Brain microvascular endothelial cell (primary cell): Measurements from ENCODE around the gene SCNN1B.

Experiments used
- DNase-seq: peaks from one replicate; pipeline ENCODE4 v3.0.0-alpha.2; 2020
- H3K27ac ChIP-seq: fragments of 250-450 bp; sonication (Bioruptor Pico); 2 replicates; pipeline ENCODE4 v1.5.1; 2020; ENCODE audit warnings: mild to moderate bottlenecking, moderate library complexity
- H3K27me3 ChIP-seq: fragments of 250-450 bp; sonication (Bioruptor Pico); replicated peaks from 2 replicates; pipeline ENCODE4 v1.5.1; 2020; ENCODE audit warnings: mild to moderate bottlenecking
- H3K36me3 ChIP-seq: fragments of 250-450 bp; sonication (Bioruptor Pico); replicated peaks from 2 replicates; pipeline ENCODE4 v1.5.1; 2020; ENCODE audit warnings: mild to moderate bottlenecking
- H3K4me3 ChIP-seq: 2 replicates; pipeline ENCODE4 v1.5.1; 2011; ENCODE audit warnings: low read depth, mild to moderate bottlenecking, control low read depth, low read length, moderate library complexity
- CTCF ChIP-seq: IDR thresholded peaks from 2 replicates; pipeline ENCODE4 v1.5.1; 2011; ENCODE audit warnings: low read depth, mild to moderate bottlenecking, moderate library complexity, low read length, control low read depth, inconsistent platforms; ENCODE audit errors: missing control alignments
- in situ Hi-C: cut with HindIII; loops from 2 replicates; pipeline ENCODE4 v1.10.0; 2017; ENCODE audit warnings: low sequenced_read_pairs, low pct_ligation_motif_present

The SCNN1B gene

DNA sequence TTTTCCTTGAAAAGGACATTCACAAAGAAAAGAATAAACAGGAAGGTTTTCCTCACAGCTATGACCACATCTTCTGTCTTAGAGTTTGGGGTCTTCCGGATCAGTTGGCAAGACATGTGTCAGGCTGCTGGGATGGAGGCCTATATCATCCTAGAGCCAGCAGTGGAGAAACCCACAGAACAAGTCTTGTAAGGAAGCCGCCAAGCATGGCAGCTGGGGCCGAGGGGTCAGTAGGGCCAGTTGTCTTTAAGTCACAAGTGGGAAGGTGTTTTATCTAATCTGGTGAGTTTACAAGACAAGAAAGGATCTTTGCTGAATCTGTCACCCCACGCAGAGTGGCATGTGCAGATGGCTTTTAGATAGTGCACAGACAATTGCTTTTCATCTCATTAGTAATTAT is 25.7 kb downstream of the SCNN1B start:
- no peak for TF ChIP-seq CTCF
- Histone ChIP-seq H3K27me3 (no peaks in the 10 kb centered on the region), H3K4me3 (no peak overlapping the region), H3K36me3 (no peaks in the 10 kb centered on the region), H3K27ac (no peak overlapping the region)
- no peak for DNase-seq
- in situ Hi-C loops = no loop called here

DNA sequence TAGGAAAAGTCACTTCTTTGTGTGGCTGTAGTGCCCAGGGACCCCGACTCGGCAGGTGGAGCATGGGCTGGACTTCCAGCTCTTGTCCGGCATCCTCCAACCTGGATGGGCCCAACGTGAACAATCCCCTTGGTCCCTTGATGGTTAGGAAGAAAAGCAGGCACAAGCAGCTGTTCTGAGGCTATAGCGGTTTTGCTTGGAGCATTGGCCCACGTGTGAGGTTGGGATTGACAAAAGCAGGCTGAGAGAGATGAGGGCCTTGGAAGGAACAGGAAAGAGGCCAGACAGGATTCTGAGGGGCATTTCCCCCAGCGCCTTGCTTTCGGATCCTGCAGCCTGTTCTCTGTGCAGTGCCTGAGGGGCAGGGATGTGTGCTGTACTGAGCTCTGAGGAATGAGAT is 28.1 kb downstream of the SCNN1B start:
- no peak for DNase-seq
- Histone ChIP-seq H3K27ac (no peak overlapping the region), H3K4me3 (no peak overlapping the region), H3K36me3 (no peaks in the 10 kb centered on the region), H3K27me3 (no peaks in the 10 kb centered on the region)
- TF ChIP-seq CTCF = no peak
- in situ Hi-C loops = no loop called here

DNA sequence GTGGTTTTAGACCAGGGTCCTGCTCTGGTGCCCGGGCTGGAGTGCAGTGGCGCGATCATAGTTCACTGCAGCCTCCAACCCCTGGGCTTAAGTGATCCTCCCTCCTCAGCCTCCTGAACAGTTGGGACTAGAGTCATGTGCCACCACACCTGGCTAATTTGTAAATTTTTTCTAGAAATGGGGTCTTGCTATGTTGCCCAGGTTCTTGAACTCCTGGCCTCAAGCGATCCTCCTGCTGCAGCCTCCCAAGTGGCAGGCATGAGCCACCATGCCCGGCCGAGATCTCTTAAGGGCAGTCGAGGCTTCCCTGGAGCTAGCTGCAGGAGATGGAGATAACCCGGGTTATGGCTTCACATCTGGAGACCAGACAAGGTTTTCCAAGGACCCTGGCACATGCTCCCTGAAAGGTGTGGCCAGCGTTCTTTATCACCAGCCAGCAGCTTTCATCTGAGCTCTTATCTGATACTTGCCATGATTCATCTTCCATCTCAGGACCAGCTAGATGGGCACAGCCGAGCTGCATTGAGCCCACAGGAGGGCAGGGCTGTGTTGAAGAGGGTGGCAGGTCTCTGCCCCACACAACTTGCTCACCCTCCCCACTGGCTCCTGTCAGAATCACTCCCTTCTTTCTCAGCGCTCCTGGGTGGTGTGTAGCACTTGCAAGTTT is 28.6 kb downstream of the SCNN1B start:
- no peaks in the 10 kb centered on the region for H3K36me3 ChIP-seq
- H3K27me3 ChIP-seq = no peaks in the 10 kb centered on the region
- no peak overlapping the region for H3K4me3 ChIP-seq
- in situ Hi-C loops = no loop called here
- no peak overlapping the region for H3K27ac ChIP-seq
- no peak for TF ChIP-seq CTCF
- DNase-seq = no peak

GRCh38 chr16:23333034-23333579 is 31.0 kb downstream of the SCNN1B start:
- no peak for DNase-seq
- Histone ChIP-seq H3K27me3 (no peaks in the 10 kb centered on the region), H3K36me3 (no peaks in the 10 kb centered on the region), H3K4me3 (no peak overlapping the region), H3K27ac (no peak overlapping the region)
- TF ChIP-seq CTCF = no peak
- in situ Hi-C loops = no loop called here

DNA sequence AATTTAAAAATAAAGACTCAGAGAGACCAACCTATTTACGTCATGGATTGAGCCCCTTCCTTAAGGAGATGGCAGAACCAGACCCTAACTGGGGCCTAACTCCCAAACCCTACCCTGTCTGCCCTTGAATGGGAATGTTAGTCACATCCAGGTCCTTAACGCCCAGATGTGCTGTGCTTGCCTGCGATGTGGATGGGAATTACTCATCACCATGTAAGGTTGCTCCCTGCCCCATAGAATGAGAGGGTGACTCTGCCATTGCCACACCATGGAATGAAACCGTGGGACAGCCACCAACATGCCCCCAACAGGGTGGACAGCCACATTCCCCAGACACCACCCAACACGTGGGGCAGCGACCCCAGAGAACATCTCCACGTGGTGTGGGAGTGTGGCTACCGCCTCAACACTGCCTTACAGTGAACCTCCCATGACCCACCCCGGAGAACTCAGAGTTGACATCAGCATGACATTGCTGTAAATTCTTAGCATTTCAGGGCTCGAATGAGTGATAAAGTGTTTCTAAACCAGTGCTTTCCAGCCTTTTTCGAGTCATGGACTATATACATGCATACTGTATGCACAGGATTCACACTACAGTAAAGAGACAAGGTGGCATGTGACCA is 31.8 kb downstream of the SCNN1B start:
- in situ Hi-C loops = no loop called here
- no peak overlapping the region for H3K27ac ChIP-seq
- no peaks in the 10 kb centered on the region for H3K36me3 ChIP-seq
- H3K27me3 ChIP-seq = no peaks in the 10 kb centered on the region
- no peak overlapping the region for H3K4me3 ChIP-seq
- no peak for TF ChIP-seq CTCF
- no peak for DNase-seq
